Loucy (cell line): Measurements from ENCODE around the gene MAP3K20.

ENCODE experiments used
- CTCF ChIP-seq: fragments of 200-600 bp; sonication (generic); conservative IDR thresholded peaks from 2 replicates; pipeline ENCODE4 v1.5.1; 2014; ENCODE audit warnings: mild to moderate bottlenecking, antibody characterized with exemption, low read length
- EZH2phosphoT487 ChIP-seq: fragments of 200-600 bp; IDR thresholded peaks from 2 replicates; pipeline ENCODE4 v1.6.1; 2018; ENCODE audit warnings: antibody characterized with exemption, mild to moderate bottlenecking, moderate library complexity, borderline replicate concordance

GRCh38 chr2:173048522-173048896 is 27.1 kb upstream of the MAP3K20 start:
- TF ChIP-seq CTCF (no peak), EZH2phosphoT487 (no peak)
